LoVo (cell line): ENCODE results near the gene DMXL1.

Experiments
- DNase-seq: peaks from one replicate; pipeline ENCODE4 v3.0.0-alpha.2; 2016; ENCODE audit warnings: low spot score

Gene DMXL1, protein sequence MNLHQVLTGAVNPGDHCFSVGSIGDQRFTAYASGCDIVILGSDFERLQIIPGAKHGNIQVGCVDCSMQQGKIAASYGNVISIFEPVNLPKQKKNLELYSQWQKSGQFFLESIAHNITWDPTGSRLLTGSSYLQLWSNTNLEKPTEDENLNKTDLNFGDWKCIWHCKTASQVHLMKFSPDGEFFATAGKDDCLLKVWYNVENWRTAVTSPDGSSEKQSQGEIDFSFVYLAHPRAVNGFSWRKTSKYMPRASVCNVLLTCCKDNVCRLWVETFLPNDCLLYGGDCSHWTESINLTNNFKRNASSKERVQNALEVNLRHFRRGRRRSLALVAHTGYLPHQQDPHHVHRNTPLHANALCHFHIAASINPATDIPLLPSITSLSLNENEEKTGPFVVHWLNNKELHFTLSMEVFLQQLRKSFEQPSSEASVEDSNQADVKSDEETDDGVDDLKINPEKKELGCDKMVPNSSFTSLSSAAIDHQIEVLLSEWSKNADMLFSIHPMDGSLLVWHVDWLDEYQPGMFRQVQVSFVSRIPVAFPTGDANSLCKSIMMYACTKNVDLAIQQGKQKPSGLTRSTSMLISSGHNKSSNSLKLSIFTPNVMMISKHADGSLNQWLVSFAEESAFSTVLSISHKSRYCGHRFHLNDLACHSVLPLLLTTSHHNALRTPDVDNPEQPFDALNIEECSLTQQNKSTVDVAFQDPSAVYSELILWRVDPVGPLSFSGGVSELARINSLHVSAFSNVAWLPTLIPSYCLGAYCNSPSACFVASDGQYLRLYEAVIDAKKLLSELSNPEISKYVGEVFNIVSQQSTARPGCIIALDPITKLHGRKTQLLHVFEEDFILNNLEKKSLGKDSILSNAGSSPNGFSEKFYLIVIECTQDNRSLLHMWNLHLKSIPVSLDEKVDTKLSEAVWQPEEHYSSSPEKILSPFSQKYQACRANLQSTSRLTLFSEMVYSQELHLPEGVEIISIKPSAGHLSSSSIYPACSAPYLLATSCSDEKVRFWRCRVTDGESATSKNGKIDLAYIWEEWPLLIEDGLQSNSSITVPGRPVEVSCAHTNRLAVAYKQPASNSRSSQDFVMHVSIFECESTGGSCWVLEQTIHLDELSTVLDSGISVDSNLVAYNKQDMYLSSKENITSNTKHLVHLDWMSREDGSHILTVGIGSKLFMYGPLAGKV (N-terminal part only)

DNA sequence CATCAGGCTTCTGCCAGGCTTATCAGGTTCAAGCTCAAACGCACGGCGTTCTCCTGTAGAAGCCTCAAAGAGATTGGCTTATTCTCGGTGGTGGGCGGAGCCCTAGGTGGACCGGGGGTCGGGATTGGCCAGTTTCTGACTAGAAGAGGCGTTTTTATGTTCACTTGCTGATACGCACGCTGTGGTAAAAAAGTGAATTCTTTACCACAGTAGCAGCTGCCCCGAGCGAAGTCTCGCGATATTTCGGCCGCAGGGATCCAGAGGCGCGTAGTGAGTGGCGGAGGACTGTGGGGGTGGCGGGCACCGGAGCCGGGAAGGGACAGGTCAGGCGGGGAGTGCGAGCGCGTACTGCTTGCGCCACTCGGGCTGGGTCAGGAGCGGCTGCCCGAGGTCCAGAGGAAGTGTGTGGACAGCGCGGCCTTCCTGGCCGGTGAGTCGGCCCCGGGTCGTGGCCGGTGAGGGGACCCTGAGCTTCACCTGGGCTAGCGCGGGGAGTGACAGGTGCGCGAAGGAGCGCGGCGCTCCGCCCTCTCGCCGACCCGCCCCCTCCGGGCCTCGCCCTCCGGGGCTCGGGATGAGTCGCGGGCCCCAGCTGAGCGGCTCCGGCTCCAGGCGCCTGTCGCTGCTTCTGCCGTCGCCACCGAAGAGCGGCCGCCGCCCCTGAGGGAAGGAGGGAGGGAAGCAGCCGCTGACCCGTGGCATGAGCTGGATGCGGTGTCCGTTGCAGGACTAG is at the start of gene DMXL1:
Gene DMXL1, plus strand, starts transcription at position 260 of the 733 bp plus-strand sequence. CDS start 483 bp downstream, outside the sequence.
- peak; percentile 99 for DNase-seq

DNA sequence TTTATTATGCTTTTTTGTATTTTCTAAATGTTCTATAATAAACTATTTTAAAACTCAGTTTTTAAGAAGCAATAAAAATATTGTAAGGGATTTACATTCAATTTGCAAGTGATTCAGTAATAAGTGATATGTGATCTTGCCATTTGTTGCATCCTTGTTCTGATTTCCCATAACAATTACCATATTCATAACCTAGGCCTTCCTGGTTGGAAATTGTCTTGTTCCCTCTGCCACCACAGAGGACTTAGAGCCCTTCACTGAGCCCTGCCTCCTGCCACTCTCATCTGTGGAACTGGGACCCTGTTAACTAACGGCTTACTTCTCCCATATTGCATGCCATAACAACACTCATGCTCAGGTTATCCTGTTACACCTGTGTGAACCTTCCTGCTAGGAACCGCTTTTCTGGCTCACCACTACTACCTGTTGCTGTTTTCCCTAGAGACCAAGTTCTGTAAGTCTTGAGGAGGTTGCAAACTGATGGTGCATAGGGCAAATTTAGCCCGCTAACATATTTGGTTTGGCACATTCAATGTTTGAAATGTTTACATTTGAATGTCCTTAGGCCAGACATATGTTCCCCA is 49.6 kb upstream of the DMXL1 start:
- no peak for DNase-seq

DNA sequence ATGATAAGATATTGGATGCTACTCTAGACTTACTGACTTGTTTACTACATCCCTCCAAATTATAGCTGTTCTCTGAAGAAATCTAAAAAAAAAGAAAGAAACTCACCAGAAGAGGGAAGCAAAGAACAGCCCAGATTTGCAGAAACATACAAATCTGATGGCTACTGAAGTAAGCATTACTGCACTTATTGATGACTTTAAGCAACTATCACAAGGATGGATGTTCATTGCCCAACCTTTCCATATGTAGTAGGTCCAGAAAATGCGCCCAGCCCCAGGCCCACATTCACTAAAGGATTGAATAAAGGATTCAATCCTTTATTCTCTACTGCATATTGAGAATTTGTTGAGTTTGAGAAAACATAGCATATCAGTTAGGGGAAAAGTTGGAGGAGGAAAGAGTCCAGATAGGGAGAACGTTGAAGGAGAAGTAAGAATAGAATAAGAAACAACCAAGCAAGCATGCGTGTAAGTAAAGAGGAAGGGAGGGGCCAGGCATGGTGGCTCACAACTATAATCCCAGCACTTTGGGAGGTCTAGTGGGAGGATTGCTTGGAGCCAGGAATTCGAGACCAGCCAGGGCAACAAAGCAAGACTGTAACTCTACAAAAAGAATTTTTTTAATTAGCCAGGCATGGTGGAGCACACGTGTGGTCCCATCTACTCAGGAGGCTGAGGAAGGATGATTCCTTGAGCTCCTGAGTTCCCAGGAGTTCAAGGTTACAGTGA is 48.7 kb upstream of the DMXL1 start:
- DNase-seq, result peak; percentile 25

DNA sequence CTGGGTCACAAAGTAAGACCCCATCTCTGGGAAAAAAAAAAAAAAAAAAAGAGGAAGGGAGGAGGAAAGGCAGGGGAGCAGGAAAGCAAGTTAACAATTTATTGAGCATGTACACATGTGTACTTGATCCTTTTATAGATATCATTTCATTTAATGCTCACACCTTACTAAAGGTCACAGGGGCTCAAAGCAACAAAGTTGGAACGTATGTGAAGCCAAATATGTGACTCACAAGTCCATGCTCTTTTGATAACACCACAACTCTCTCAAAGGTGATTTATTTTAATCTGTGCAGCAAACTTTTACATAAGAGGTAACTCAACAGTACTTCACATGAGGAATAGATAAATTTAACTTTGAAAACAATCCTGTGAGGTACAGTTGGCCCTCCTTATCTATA is 48.1 kb upstream of the DMXL1 start:
- no peak for DNase-seq

DNA sequence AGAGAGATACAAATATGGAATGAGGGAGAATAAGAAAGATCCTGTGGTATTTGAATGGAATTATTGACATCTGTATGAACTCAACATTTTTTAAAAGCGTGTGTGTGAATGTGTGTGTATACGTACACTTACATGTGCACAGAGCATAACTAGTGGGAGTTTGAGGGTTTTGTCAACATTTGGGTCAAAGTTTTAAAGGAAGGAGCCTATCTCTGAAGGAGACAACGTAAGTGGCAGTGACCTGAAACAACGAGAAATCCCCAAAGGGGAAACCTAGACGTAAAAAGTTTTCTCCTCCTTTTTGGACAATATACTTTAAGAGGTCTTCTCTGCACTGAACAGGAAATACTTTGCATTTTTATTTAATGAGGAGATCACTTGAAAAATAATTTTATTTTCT is 42.3 kb upstream of the DMXL1 start:
- no peak for DNase-seq

DNA sequence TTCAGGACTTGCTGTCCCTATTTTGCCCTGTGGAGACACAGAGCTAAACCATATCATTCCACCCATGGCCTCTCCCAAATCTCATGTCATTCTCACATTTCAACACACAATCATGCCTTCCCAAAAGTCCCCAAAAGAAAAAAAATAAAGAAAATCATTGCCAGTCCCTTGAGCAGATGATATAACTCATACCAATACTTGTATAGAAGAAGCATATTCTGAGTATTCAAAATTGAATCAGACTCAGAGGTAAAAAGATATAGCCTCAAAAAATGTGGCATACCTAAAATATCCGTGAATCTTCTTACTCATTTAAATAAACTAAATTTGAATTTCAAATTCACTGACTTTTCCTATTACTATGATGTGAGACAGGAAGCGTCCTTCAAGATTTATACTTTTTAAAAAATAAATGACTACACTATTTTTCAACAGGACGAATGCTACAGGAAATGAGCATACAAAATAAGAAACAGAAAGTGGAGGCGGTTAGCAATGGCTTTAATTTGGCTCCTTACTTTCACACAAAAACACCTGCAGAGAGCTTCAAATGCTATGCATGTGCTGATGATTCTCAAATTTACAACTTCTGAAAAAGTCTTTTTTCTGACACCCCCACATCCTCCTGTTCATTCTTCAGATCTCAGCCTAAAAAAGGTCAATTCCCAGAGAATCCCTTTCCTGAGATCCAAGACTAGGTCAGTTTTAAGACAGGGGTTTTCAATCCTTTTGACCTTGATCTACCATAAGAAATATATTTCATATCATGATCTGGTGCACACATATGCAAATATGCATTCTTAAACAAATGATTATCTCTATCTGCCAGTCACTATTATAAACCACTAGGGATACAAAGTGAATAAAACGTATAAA is 39.6 kb upstream of the DMXL1 start:
- DNase-seq, result no peak

DNA sequence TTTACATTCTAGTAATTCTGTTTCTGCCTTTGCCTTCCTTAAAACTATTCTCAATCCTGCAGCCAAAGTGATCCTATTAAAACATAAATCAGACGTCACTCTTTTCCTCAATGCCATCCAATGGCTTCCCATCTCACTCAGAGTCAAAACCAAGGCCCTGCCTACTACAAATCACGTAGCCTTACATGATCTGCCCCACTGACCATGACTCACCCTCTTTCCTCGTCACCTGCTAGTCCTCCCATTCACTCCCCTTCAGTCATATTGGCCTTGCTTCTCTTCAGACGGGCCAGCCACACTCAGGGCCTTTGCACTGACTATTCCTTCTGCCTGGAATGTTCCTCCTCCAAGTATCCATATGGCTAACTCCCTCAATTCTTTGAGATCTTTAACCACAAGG is 39.0 kb upstream of the DMXL1 start:
- DNase-seq, result no peak

DNA sequence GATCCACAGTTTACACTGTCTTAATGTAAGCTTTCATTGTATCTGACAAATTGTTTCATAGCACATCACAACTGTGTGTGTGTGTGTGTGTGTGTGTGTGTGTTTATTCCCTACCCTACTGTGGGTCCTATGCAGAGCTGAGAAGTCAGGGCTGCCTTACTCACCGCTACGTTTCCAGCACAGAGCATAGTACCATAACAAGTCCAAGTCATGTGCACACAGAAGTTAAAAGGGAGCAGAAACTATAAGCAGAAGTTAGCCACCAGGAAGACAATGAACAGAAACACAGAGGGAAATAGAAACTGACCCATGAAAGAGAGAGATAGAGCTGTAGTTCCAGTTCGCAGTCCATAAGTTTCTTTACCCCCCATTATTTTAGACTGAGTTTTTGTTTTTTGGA is 38.2 kb upstream of the DMXL1 start:
- DNase-seq, result no peak

DNA sequence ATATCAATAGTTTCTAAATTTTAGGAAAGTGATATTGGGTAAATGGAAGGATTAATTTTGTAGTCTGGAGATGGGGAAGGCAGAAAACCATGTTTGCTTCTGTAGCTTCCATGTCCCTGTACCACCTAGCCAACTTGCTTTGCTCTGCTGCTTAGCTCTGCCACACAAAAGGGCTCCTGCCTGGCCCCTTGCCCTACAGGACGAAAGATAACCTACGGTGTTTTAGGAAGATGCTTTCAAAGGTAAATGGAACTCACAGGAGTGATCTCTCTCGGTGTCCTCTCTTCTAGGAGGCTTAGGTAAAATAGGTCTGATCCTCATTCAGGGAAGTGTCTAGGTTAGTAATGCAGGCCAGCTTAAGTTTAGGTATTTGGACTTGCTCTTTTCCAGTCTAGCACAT is 37.8 kb upstream of the DMXL1 start:
- DNase-seq, result no peak

DNA sequence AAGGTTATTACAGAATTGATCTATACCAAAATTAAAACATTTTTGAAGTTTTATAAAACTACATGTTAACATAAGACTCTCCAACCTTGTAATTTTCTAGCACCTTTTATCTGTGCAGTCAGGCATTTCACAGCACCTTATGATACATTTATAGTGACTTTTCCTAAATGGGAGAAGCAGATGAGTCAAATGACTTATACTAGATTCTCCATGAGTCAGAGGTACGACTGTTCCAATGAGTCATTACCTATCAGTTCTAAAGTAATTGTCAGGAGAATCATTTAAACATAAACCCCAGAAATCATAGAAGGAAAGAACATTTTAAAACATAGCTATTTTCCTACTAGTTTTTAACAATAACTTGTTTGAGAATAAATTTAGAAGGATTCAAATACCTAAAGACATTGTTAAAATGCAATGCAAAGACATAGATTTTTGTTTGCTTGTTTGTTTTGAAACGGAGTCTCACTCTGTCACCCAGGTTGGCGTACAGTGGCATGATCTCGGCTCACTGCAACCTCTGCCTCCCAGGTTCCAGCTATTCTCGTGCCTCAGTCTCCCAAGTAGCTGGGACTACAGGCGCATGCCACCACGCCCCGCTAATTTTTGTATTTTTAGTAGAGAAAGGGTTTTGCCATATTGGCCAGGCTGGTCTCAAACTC is 34.7 kb upstream of the DMXL1 start:
- DNase-seq, result peak; percentile 57

DNA sequence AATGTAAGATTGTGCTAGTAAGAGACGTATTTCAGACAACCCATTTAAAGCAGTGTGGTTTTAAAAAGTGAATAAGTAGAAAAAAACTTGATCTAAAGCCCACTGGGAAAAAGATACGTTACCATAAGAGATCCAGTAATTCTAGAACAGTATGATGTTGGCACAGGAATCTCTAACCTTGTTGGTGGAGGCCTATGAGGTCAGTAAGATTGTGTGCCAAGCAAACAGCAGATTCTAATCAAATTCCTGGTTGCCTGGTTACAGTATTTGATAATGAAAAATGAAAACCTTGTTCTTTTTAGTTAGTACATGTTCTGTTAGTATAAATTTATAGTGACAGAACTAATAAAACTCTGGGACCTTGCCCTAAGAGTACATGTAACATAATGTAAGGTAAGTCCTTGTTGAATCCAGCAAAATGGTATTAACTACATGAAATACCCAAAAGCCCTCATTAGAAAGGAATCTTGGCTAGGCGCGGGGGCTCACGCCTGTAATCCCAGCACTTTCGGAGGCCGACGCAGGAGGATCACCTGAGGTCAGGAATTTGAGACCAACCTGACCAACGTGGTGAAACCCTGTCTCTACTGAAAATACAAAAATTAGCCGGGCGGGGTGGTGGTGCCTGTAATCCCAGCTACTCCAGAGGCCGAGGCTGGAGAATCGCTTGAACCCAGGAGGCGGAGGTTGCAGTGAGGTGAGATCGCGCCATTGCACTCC is 33.2 kb upstream of the DMXL1 start:
- no peak for DNase-seq

DNA sequence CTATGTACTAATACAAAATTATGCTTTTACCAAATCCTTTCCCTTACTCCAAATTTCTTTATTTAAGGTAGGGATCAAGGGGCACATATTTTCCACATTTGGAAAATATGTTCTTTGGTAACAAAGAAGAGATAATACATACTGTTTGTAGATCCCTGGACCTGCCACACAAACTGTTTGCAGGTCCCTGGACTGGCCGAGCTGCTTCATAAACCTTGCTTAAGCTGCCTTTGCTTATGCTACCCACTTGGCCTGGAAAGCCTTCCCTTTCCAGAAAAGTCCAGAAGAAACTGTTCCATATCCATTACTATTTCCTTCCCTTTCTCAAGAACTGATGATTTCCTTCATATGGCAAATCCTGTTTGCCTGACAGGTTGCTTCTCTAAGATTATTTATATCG is 22.6 kb upstream of the DMXL1 start:
- no peak for DNase-seq

DNA sequence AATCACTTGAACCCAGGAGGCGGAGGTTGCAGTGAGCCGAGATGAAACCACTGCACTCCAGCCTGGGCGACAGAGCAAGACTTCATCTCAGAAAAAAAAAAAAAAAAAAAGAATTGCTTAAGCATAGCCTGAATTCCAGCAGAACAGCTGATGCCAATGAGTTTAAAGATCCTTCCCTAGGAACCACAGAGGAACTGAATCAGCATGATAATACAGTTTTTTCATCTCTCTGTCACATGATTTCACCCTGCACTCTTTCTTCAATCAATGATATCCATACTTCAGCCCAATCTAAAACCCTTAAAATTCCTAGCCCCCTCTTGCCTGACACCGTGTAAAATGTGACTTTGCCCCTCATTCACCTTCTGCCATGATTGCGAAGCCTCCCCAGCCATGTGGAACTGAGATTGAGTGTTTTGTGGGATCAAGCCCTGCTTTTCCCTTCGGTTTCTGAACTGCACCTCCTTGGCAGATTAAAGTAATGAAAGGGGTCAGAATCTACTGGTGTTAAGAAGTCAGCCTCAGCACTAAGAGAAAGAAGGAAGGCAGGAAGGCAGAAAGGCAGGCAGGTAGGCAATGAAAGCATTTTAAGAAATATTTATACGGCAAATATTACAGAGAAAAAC is 20.9 kb upstream of the DMXL1 start:
- no peak for DNase-seq

DNA sequence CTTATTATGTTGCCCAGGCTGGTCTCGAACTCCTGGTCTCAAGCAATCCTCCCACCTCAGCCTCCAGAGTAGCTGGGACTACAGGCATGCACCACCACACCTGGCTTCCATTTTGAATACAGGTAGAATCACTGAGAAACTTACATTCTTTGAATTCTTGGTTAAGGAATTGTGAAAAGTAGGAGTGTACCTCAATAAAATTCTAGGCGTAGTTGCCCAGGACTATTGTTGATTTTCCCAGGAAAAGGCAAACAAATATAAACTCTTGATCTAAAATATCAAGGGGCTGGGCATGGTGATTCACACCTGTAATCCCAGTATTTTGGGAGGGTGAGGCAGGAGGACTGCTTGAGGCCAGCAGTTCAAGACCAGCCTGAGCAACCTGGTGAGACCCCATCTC is 16.8 kb upstream of the DMXL1 start:
- no peak for DNase-seq

DNA sequence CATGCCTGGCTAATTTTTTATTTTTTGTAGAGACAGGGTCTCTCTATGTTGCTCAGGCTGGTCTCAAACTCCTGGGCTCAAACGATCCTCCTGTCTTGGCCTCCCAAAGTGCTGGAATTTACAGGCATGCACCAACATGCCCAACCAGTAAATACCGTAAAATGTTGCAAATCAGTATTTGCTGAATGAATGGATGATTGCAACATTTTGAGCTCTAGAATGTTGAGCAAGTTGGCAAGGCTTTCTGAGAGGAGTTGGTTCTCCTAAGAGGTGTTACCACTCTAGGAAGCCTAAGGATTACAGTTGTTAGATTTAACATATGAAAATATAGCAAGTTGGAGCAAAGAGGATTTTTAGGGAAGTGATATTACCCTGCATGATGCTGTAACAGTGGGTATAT is 15.6 kb upstream of the DMXL1 start:
- no peak for DNase-seq

DNA sequence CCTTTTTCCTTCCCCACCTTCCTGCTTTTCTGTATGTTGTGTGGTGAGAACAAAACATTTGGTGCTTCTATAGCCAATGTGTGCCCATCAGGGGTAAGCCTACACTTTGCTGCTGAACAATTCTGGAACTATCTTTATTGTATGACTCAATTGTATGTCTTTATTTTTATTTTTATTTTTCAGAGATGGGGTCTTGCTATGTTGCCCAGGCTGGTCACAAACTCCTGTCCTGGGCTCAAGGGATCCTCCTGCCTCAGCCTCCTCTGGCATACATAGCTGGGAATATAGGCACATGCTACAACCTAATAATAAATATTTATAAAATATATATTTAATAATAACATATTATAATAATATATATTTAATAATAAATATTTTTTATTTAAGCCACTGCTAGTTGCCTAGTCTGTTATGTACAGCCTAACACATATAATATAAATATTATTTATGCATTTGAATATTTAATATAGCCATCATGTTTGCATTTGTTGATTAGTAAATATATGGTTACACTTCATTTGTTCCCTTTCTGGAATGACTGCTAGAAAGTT is 11.8 kb upstream of the DMXL1 start:
- no peak for DNase-seq

DNA sequence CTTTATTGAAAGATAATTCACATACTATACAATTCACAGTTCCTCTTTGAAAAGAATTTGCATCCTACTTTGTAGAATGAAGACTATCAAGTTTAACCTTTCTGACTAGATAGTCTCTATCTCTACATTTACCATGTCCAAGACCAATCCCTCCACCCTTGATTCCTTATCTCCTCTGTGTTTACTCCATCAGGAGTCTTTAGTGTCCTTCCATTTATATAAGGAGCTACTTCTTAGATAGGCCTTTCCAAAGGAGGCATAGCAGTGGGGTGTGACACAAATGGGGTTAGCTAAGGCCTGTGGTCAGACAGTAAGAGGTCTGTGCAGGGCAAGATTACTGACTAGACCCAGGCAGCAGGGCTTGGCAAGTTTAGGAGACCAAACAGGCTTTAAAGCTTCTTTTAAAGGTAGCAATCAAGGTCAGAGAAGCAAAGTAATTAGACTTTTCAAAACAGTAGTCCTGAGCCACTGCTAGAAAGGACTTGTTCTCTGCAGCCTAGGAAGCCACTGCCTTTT is 11.1 kb upstream of the DMXL1 start:
- no peak for DNase-seq
